ENCODE results near the gene EBI3. TPM values are rescaled to one million over a fixed set of nuclear protein-coding genes. Genes with fewer than 3 reads are reported as not detected.
"Not testable (repeated sequence)": the region's sequence is repeated elsewhere in the genome, so short reads cannot be mapped to it uniquely, and the experiment has no call there.

EBI3 gene
- polyA plus RNA-seq, 4 donors: 0.47 to 0.73 (median 0.61) TPM; not detected in 1

- DNase-seq (ENCODE audit: low read depth in 4 of 4, low spot score in 3 of 4): no peak
Measured at GRCh38 chr19:4199699-4200293, 29.5 kb upstream of the EBI3 start.

GRCh38 chr19:4200940-4201542 is 28.3 kb upstream of the EBI3 start:
- no peak for DNase-seq (ENCODE audit: low read depth in 4 of 4, low spot score in 3 of 4)

- DNase-seq (ENCODE audit: low read depth in 4 of 4, low spot score in 3 of 4): no peak
Measured at GRCh38 chr19:4201798-4202197, 27.5 kb upstream of the EBI3 start.

GRCh38 chr19:4206818-4207484 is 22.4 kb upstream of the EBI3 start:
- DNase-seq (ENCODE audit: low read depth in 4 of 4, low spot score in 3 of 4): no peak

GRCh38 chr19:4208385-4209094 is 20.8 kb upstream of the EBI3 start:
- DNase-seq (ENCODE audit: low read depth in 4 of 4, low spot score in 3 of 4): no peak

GRCh38 chr19:4210166-4210731 is 19.1 kb upstream of the EBI3 start:
- DNase-seq (ENCODE audit: low read depth in 4 of 4, low spot score in 3 of 4): no peak

GRCh38 chr19:4213116-4213515 is 16.2 kb upstream of the EBI3 start:
- DNase-seq (ENCODE audit: low read depth in 4 of 4, low spot score in 3 of 4): no peak

GRCh38 chr19:4215807-4216206 is 13.5 kb upstream of the EBI3 start:
- DNase-seq (ENCODE audit: low read depth in 4 of 4, low spot score in 3 of 4): no peak

- DNase-seq (ENCODE audit: low read depth in 4 of 4, low spot score in 3 of 4): no peak
Measured at GRCh38 chr19:4216846-4217245, 12.5 kb upstream of the EBI3 start.

GRCh38 chr19:4217429-4218264 is 11.7 kb upstream of the EBI3 start:
- no peak for DNase-seq (ENCODE audit: low read depth in 4 of 4, low spot score in 3 of 4)

- DNase-seq (ENCODE audit: low read depth in 4 of 4, low spot score in 3 of 4): not testable (repeated sequence)
Measured at GRCh38 chr19:4218523-4218922, 10.8 kb upstream of the EBI3 start.

- no peak for DNase-seq (ENCODE audit: low read depth in 4 of 4, low spot score in 3 of 4)
Measured at GRCh38 chr19:4220188-4220587, 9.1 kb upstream of the EBI3 start.

GRCh38 chr19:4224470-4224869 is 4.9 kb upstream of the EBI3 start:
- DNase-seq (ENCODE audit: low read depth in 4 of 4, low spot score in 3 of 4): no peak

GRCh38 chr19:4225885-4226284 is 3.4 kb upstream of the EBI3 start:
- no peak for DNase-seq (ENCODE audit: low read depth in 4 of 4, low spot score in 3 of 4)

GRCh38 chr19:4227771-4228170 is 1.6 kb upstream of the EBI3 start:
- no peak for DNase-seq (ENCODE audit: low read depth in 4 of 4, low spot score in 3 of 4)

- no peak for DNase-seq (ENCODE audit: low read depth in 4 of 4, low spot score in 3 of 4)
Measured at GRCh38 chr19:4228765-4229178, 551 bp upstream of the EBI3 start.

GRCh38 chr19:4230237-4230636 is 914 bp downstream of the EBI3 start:
- not testable (repeated sequence) for DNase-seq (ENCODE audit: low read depth in 4 of 4, low spot score in 3 of 4)

- not testable (repeated sequence) for DNase-seq (ENCODE audit: low read depth in 4 of 4, low spot score in 3 of 4)
Measured at GRCh38 chr19:4231521-4231920, 2.2 kb downstream of the EBI3 start.

- not testable (repeated sequence) for DNase-seq (ENCODE audit: low read depth in 4 of 4, low spot score in 3 of 4)
Measured at GRCh38 chr19:4232139-4232538, 2.8 kb downstream of the EBI3 start.

- DNase-seq (ENCODE audit: low read depth in 4 of 4, low spot score in 3 of 4): no peak
Measured at GRCh38 chr19:4232614-4233281, 3.4 kb downstream of the EBI3 start.

Measured in right renal pelvis (tissue), 4 donors.